ENCODE results near the gene OR1K1. TPM values are rescaled to one million over a fixed set of nuclear protein-coding genes. Genes with fewer than 3 reads are reported as not detected.

OR1K1 gene
- total and polyA plus RNA-seq, 4 experiments from 2014 or later, result not detected

DNA sequence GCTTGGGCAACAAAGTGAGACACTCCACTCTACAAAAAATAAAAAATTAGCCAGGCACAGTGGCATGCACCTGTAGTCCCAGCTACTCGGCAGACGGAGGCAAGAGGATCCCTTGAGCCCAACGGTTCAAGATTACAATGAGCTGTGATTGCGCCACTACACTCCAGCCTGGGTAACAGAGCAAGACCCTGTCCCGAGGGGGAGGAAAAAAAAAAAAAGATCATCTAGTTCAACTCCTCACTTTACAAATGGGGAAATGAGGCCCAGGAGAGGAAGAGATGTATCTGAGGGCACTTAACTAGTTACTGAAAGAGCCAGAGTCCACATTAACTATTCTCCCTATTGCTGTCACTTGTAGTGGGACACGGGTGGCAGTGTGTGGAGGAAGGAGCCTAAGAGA is 14.6 kb downstream of the OR1K1 start:
- Histone ChIP-seq H3K4me3 (ENCODE audit: low read length in 2 of 2) (no peak overlapping the region), H3K36me3 (ENCODE audit: insufficient read depth, low read length) (no peaks in the 10 kb centered on the region), H3K9me3 (ENCODE audit: control insufficient read depth in 1 of 2, low read length in 2 of 2) (no peaks in the 10 kb centered on the region), H3K27me3 (ENCODE audit: insufficient read depth, low read length) (no peaks in the 10 kb centered on the region), H3K27ac (ENCODE audit: low read depth, low read length) (no peak overlapping the region), H3K4me1 (ENCODE audit: insufficient read depth, low read length) (peaks cover 24% of the 10 kb centered on the region)
- CTCF ChIA-PET (ENCODE audit: partially characterized antibody), result interaction anchor here (1.1 to 2.2 kb wide), 4 partner anchors 21 to 716 kb away, joined by 3 to 6 read pairs (median 3); no protein-coding TSS in a partner anchor
- Mint-ChIP-seq H3K36me3 (peaks cover 1 to 17% of the 10 kb centered on the region in 2 donors), H3K27me3 (no peaks in the 10 kb centered on the region), H3K4me3 (peak overlapping the region in 2 of 8 donors; percentile 29 to 39), H3K9me3 (no peaks in the 10 kb centered on the region), H3K4me1 (peaks cover 18 to 29% (median 21%) of the 10 kb centered on the region in 4 donors), H3K27ac (peak overlapping the region in 6 of 7 donors; percentile 16 to 90 (median 80))
- POLR2A ChIA-PET (ENCODE audit: partially characterized antibody), result no interaction called here
- intact Hi-C loops (cut with micrococcal nuclease), result loop anchor here (5.0 to 10.0 kb wide), 2 partner anchors 530 to 1267 kb away; no protein-coding TSS in a partner anchor
- DNase-seq, result no peak

DNA sequence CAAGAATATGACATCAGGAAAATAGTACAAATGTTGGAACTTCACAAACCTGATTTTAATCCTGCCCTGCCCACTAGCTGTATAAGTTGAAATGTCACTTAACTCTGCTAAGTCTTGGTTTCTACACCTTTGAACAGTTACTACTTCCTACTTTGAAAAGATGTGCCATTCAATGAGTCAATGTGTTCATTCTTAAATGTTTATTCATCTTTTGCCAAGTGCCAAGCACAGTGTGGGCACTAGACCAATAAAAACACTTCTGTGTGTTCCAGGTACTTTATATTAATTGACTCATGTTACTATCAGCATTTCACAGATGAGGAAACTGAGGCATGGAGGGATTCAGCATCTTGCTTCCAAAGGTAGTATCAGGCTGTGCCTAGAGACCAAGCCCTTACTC is 15.6 kb downstream of the OR1K1 start:
- no peaks in the 10 kb centered on the region for H3K9me3 Mint-ChIP-seq
- Histone ChIP-seq H3K27ac (ENCODE audit: low read depth, low read length) (peak overlapping the region; percentile 41), H3K27me3 (ENCODE audit: insufficient read depth, low read length) (no peaks in the 10 kb centered on the region), H3K9me3 (ENCODE audit: control insufficient read depth in 1 of 2, low read length in 2 of 2) (no peaks in the 10 kb centered on the region), H3K36me3 (ENCODE audit: insufficient read depth, low read length) (no peaks in the 10 kb centered on the region), H3K4me3 (ENCODE audit: low read length in 2 of 2) (peak overlapping the region in 1 of 2 donors; percentile 18), H3K4me1 (ENCODE audit: insufficient read depth, low read length) (peaks cover 34% of the 10 kb centered on the region)
- H3K27me3 Mint-ChIP-seq, result no peaks in the 10 kb centered on the region
- H3K4me3 Mint-ChIP-seq, result peak overlapping the region in 7 of 8 donors; percentile 75 to 87 (median 85)
- no peak for DNase-seq
- H3K36me3 Mint-ChIP-seq, result peaks cover 11 to 27% of the 10 kb centered on the region in 2 donors
- POLR2A ChIA-PET (ENCODE audit: partially characterized antibody), result interaction anchor here (1.6 to 5.5 kb wide), 2 partner anchors 12 to 20 kb away, joined by 6 to 51 read pairs; partner anchors contain the start of gene PDCL
- CTCF ChIA-PET (ENCODE audit: partially characterized antibody), result interaction anchor here (0.6 to 1.6 kb wide), 4 partner anchors 350 to 717 kb away, joined by 3 to 7 read pairs (median 3); no protein-coding TSS in a partner anchor
- intact Hi-C loops (cut with micrococcal nuclease), result loop anchor here (5.0 to 10.0 kb wide), 2 partner anchors 177 to 529 kb away; no protein-coding TSS in a partner anchor
- H3K4me1 Mint-ChIP-seq, result peaks cover 26 to 39% (median 30%) of the 10 kb centered on the region in 4 donors
- H3K27ac Mint-ChIP-seq, result peak overlapping the region; percentile 90 to 98 (median 94)

DNA sequence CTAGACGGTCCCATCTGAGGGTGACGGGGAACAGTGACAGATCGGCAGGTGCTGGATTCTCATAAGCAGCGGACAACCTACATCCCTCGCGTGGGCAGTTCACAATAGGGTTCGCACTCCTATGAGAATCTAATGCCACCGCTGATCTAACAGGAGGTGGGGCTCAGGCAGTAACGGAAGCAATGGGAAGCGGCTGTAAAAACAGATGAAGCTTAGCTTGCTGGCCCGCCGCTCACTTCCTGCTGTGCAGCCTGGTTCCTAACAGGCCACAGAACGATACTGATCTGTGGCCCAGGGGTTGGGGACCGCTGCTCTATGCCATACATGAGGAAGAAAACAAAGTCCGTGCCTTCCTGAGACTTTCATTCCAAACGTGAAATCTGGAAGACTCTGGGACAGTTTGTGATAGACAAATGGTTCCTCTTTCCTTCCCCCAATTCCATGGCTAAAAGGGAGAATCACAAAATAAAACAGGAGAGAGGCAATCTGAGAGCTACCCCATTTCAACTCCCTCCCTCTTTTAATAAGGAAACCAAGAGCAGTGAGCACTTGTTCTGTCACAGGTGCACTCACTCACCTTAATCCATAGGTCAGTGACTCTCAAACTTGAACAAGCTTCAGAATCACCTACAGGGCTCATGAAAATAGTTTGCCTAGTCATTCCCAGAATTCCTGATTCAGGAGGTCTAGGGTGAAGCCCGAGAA is 16.4 kb downstream of the OR1K1 start:
- peaks cover 16 to 30% of the 10 kb centered on the region in 2 donors for H3K36me3 Mint-ChIP-seq
- no peaks in the 10 kb centered on the region for H3K27me3 Mint-ChIP-seq
- Histone ChIP-seq H3K27ac (ENCODE audit: low read depth, low read length) (peak overlapping the region; percentile 41), H3K4me3 (ENCODE audit: low read length in 2 of 2) (peak overlapping the region; percentile 1 to 18), H3K36me3 (ENCODE audit: insufficient read depth, low read length) (no peaks in the 10 kb centered on the region), H3K4me1 (ENCODE audit: insufficient read depth, low read length) (peaks cover 42% of the 10 kb centered on the region), H3K27me3 (ENCODE audit: insufficient read depth, low read length) (no peaks in the 10 kb centered on the region), H3K9me3 (ENCODE audit: control insufficient read depth in 1 of 2, low read length in 2 of 2) (no peaks in the 10 kb centered on the region)
- CTCF ChIA-PET (ENCODE audit: partially characterized antibody), result interaction anchor here (0.6 to 1.3 kb wide), 4 partner anchors 12 to 718 kb away, joined by 3 to 7 read pairs (median 4); partner anchors contain the start of gene PDCL
- peaks cover 29 to 44% (median 35%) of the 10 kb centered on the region in 4 donors for H3K4me1 Mint-ChIP-seq
- peak; percentile 35 to 66 (median 45) for DNase-seq
- POLR2A ChIA-PET (ENCODE audit: partially characterized antibody), result interaction anchor here (1.1 to 5.5 kb wide), 4 partner anchors 11 to 129 kb away, joined by 3 to 51 read pairs (median 4); partner anchors contain the start of genes PDCL and RC3H2
- intact Hi-C loops (cut with micrococcal nuclease), result loop anchor here (5.0 to 10.0 kb wide), 2 partner anchors 176 to 528 kb away; no protein-coding TSS in a partner anchor
- H3K27ac Mint-ChIP-seq, result peak overlapping the region; percentile 90 to 98 (median 94)
- H3K4me3 Mint-ChIP-seq, result peak overlapping the region; percentile 75 to 87 (median 84)
- no peaks in the 10 kb centered on the region for H3K9me3 Mint-ChIP-seq

DNA sequence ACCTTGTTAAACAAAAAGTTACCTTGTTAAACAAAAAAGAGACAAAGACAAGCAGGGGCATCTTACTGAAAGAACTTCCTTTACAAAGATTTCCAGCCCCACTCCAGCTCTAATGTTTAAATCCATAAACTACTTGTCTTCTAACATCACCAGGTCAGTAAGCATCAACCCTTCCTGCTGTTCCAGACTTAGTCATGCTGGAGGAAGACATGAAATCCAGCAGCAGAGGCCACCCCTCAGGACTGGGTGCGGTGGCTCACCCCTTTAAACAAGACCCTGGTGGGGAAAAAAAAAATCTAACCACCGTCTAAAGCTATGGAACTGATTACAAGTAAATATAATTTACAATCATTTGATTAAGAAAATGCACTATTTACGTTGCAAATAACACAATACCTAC is 19.4 kb downstream of the OR1K1 start:
- Histone ChIP-seq H3K9me3 (ENCODE audit: control insufficient read depth in 1 of 2, low read length in 2 of 2) (no peaks in the 10 kb centered on the region), H3K36me3 (ENCODE audit: insufficient read depth, low read length) (peaks cover 16% of the 10 kb centered on the region), H3K27me3 (ENCODE audit: insufficient read depth, low read length) (no peaks in the 10 kb centered on the region), H3K27ac (ENCODE audit: low read depth, low read length) (no peak overlapping the region), H3K4me1 (ENCODE audit: insufficient read depth, low read length) (peaks cover 53% of the 10 kb centered on the region), H3K4me3 (ENCODE audit: low read length in 2 of 2) (no peak overlapping the region)
- no peak for DNase-seq
- H3K27ac Mint-ChIP-seq, result peak overlapping the region; percentile 47 to 86 (median 66)
- H3K4me3 Mint-ChIP-seq, result peak overlapping the region in 4 of 8 donors; percentile 8 to 20 (median 11)
- intact Hi-C loops (cut with micrococcal nuclease), result loop anchor here (5.0 to 10.0 kb wide), 2 partner anchors 173 to 525 kb away; no protein-coding TSS in a partner anchor
- H3K27me3 Mint-ChIP-seq, result no peaks in the 10 kb centered on the region
- H3K4me1 Mint-ChIP-seq, result peaks cover 39 to 60% (median 53%) of the 10 kb centered on the region in 4 donors
- ChIA-PET POLR2A (ENCODE audit: partially characterized antibody) (interaction anchor here (2.2 to 5.5 kb wide), 2 partner anchors 8 to 85 kb away, joined by 5 to 51 read pairs; partner anchors contain the start of genes PDCL and RC3H2), CTCF (ENCODE audit: partially characterized antibody) (interaction anchor here (1.2 to 3.1 kb wide), 4 partner anchors 9 to 354 kb away, joined by 3 to 9 read pairs (median 6); no protein-coding TSS in a partner anchor)
- peaks cover 27 to 55% of the 10 kb centered on the region in 2 donors for H3K36me3 Mint-ChIP-seq
- no peaks in the 10 kb centered on the region for H3K9me3 Mint-ChIP-seq

DNA sequence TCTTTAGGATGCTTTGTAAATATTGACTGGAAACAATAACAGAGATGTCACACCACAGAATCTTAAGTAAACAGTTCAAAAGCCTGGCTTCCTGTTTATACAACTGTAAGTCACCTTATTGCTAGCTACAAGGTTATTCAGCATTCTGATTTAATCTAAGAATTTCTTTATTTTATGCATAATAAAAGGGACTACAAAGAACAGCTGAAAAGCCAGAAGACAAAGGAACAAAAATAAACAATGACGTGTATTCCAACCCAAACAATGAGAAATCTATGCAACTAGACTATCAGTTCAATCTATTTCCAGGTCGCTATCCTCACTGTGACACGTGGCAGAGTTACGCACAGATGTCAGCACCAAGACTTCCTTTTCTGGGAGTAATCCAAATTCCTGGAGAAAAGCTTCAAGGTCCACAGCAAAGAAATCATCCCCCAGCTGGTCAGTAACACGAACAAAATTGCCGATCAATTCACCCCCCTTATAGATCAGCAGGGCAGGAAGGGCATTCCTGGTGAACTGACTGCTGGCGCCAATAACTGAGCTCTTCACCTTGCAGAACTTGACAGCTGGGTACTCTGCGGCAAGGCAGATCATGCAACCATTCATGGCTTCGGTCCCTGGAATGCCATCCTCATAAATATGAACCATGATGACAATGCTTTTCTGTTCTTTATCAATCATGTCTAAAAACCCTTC is 20.0 kb downstream of the OR1K1 start:
- Mint-ChIP-seq H3K27me3 (no peaks in the 10 kb centered on the region), H3K4me1 (peaks cover 42 to 66% (median 55%) of the 10 kb centered on the region in 4 donors), H3K27ac (peak overlapping the region; percentile 57 to 86 (median 77)), H3K36me3 (peaks cover 27 to 60% of the 10 kb centered on the region in 2 donors), H3K9me3 (no peaks in the 10 kb centered on the region), H3K4me3 (peak overlapping the region in 4 of 8 donors; percentile 7 to 32 (median 14))
- DNase-seq, result peak in 1 of 5 donors; percentile 13
- CTCF ChIA-PET (ENCODE audit: partially characterized antibody), result interaction anchor here (0.6 to 3.1 kb wide), 6 partner anchors 8 to 721 kb away, joined by 3 to 9 read pairs (median 4); partner anchors contain the start of gene PDCL
- H3K27ac ChIP-seq (ENCODE audit: low read depth, low read length), result no peak overlapping the region
- no peaks in the 10 kb centered on the region for H3K27me3 ChIP-seq (ENCODE audit: insufficient read depth, low read length)
- POLR2A ChIA-PET (ENCODE audit: partially characterized antibody), result interaction anchor here (0.6 to 5.5 kb wide), 3 partner anchors 8 to 85 kb away, joined by 5 to 51 read pairs (median 5); partner anchors contain the start of genes PDCL and RC3H2
- H3K36me3 ChIP-seq (ENCODE audit: insufficient read depth, low read length), result peaks cover 16% of the 10 kb centered on the region
- no peaks in the 10 kb centered on the region for H3K9me3 ChIP-seq (ENCODE audit: control insufficient read depth in 1 of 2, low read length in 2 of 2)
- intact Hi-C loops (cut with micrococcal nuclease), result loop anchor here (5.0 to 10.0 kb wide), 3 partner anchors 172 to 555 kb away; partner anchors contain the start of genes MRRF and RBM18
- H3K4me1 ChIP-seq (ENCODE audit: insufficient read depth, low read length), result peaks cover 59% of the 10 kb centered on the region
- H3K4me3 ChIP-seq (ENCODE audit: low read length in 2 of 2), result no peak overlapping the region

DNA sequence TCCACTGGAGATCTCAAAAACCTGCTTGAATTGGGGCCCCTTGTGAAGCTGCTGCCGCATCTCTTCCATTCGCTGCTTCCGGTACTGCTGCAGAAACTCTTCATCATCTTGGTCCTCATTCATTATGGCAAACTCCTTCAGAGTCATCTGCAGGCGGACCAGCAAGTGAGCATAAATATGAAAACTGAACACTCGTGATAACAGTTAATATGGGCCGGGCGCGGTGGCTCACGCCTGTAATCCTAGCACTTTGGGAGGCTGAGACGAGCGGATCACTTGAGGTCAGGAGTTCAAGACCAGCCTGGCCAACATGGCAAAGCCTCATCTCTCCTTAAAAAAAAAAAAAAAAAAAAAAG is 20.5 kb downstream of the OR1K1 start:
- Histone ChIP-seq H3K36me3 (ENCODE audit: insufficient read depth, low read length) (peaks cover 16% of the 10 kb centered on the region), H3K4me1 (ENCODE audit: insufficient read depth, low read length) (peaks cover 63% of the 10 kb centered on the region), H3K27me3 (ENCODE audit: insufficient read depth, low read length) (no peaks in the 10 kb centered on the region), H3K9me3 (ENCODE audit: control insufficient read depth in 1 of 2, low read length in 2 of 2) (no peaks in the 10 kb centered on the region), H3K4me3 (ENCODE audit: low read length in 2 of 2) (no peak overlapping the region), H3K27ac (ENCODE audit: low read depth, low read length) (no peak overlapping the region)
- intact Hi-C loops (cut with micrococcal nuclease), result loop anchor here (10.0 kb wide), 1 partner anchor 556 kb away; the partner anchor contains the start of genes MRRF and RBM18
- Mint-ChIP-seq H3K27me3 (no peaks in the 10 kb centered on the region), H3K27ac (peak overlapping the region in 6 of 7 donors; percentile 19 to 86 (median 74)), H3K4me1 (peaks cover 40 to 65% (median 54%) of the 10 kb centered on the region in 4 donors), H3K4me3 (peak overlapping the region in 2 of 8 donors; percentile 13 to 15), H3K9me3 (no peaks in the 10 kb centered on the region), H3K36me3 (peaks cover 27 to 60% of the 10 kb centered on the region in 2 donors)
- DNase-seq, result no peak
- ChIA-PET POLR2A (ENCODE audit: partially characterized antibody) (interaction anchor here (0.6 to 5.5 kb wide), 3 partner anchors 7 to 12 kb away, joined by 3 to 51 read pairs (median 5); partner anchors contain the start of gene PDCL), CTCF (ENCODE audit: partially characterized antibody) (interaction anchor here (0.6 to 3.1 kb wide), 5 partner anchors 8 to 721 kb away, joined by 3 to 9 read pairs (median 3); partner anchors contain the start of gene PDCL)

Data from CD4-positive, alpha-beta memory T cell (primary cell).